ENCODE data around the gene ADAM22.
A peak's percentile ranks its signal among the peaks of the same experiment; 100 is the strongest.

ADAM22 gene

GRCh38 chr7:88218429-88218745, 284.3 kb downstream of the ADAM22 start:
- Histone ChIP-seq H3F3A (ENCODE audit: insufficient read depth, low read length) (peaks cover 23% of the 10 kb centered on the region), H3K9me3 (replicated peaks; ENCODE audit: insufficient read depth, low read length) (no peaks in the 10 kb centered on the region), H3K9me2 (replicated peaks; ENCODE audit: insufficient read depth, low read length) (no peaks in the 10 kb centered on the region), H2AFZ (ENCODE audit: low read length) (no peak overlapping the region), H3K9ac (ENCODE audit: low read length) (peak overlapping the region; percentile 15; the same call in 1 of the 2 replicates), H3K4me3 (ENCODE audit: low read length) (peak overlapping the region; percentile 69), H3K27ac (ENCODE audit: low read length) (peak overlapping the region; percentile 63; the same call in 1 of the 2 replicates), H4K20me1 (ENCODE audit: insufficient read depth, low read length) (no peaks in the 10 kb centered on the region), H3K4me2 (ENCODE audit: low read depth, low read length) (peak overlapping the region; percentile 90), H3K36me3 (replicated peaks; ENCODE audit: insufficient read depth, low read length) (no peaks in the 10 kb centered on the region), H3K79me2 (ENCODE audit: low read length) (peaks cover 15% of the 10 kb centered on the region), H3K4me1 (ENCODE audit: low read length) (peaks cover 22% of the 10 kb centered on the region), H3K27me3 (replicated peaks; ENCODE audit: insufficient read depth, low read length) (no peaks in the 10 kb centered on the region)
- peak; percentile 14 for DNase-seq
- TF ChIP-seq CTCF (IDR thresholded peaks at IDR 0.05; ENCODE audit: low read length) (no peak), EZH2 (optimal IDR thresholded peaks at IDR 0.05; ENCODE audit: low read depth, low read length) (no peak), EZH2phosphoT487 (IDR thresholded peaks at IDR 0.05; ENCODE audit: low read length) (no peak)

- no peak for TF ChIP-seq EZH2 (optimal IDR thresholded peaks at IDR 0.05; ENCODE audit: low read depth, low read length)
- no peak for TF ChIP-seq CTCF (IDR thresholded peaks at IDR 0.05; ENCODE audit: low read length)
- TF ChIP-seq EZH2phosphoT487 (IDR thresholded peaks at IDR 0.05; ENCODE audit: low read length), result no peak
- Histone ChIP-seq H3F3A (ENCODE audit: insufficient read depth, low read length) (peaks cover 23% of the 10 kb centered on the region), H4K20me1 (ENCODE audit: insufficient read depth, low read length) (no peaks in the 10 kb centered on the region), H3K4me2 (ENCODE audit: low read depth, low read length) (peak overlapping the region; percentile 90), H3K4me1 (ENCODE audit: low read length) (peaks cover 22% of the 10 kb centered on the region), H3K9me3 (replicated peaks; ENCODE audit: insufficient read depth, low read length) (no peaks in the 10 kb centered on the region), H3K9me2 (replicated peaks; ENCODE audit: insufficient read depth, low read length) (no peaks in the 10 kb centered on the region), H3K9ac (ENCODE audit: low read length) (peak overlapping the region; percentile 66), H3K4me3 (ENCODE audit: low read length) (peak overlapping the region; percentile 69), H2AFZ (ENCODE audit: low read length) (peak overlapping the region; percentile 61), H3K79me2 (ENCODE audit: low read length) (peaks cover 14% of the 10 kb centered on the region), H3K27me3 (replicated peaks; ENCODE audit: insufficient read depth, low read length) (no peaks in the 10 kb centered on the region), H3K36me3 (replicated peaks; ENCODE audit: insufficient read depth, low read length) (no peaks in the 10 kb centered on the region), H3K27ac (ENCODE audit: low read length) (peak overlapping the region; percentile 63)
- DNase-seq, result peak; percentile 63
Observed at GRCh38 chr7:88218836-88219605, 285.0 kb downstream of the ADAM22 start.

GRCh38 chr7:88219781-88220747, 286.0 kb downstream of the ADAM22 start, which contains the start of gene SRI:
Gene SRI (minus strand): TSS chr7:88220038. CDS start chr7:88220026, 12 bp downstream.
- no peaks in the 10 kb centered on the region for H3K9me2 ChIP-seq (replicated peaks; ENCODE audit: insufficient read depth, low read length)
- H3F3A ChIP-seq (ENCODE audit: insufficient read depth, low read length), result peaks cover 23% of the 10 kb centered on the region
- TF ChIP-seq EZH2phosphoT487 (IDR thresholded peaks at IDR 0.05; ENCODE audit: low read length) (no peak), CTCF (IDR thresholded peaks at IDR 0.05; ENCODE audit: low read length) (peak; percentile 64)
- H3K4me2 ChIP-seq (ENCODE audit: low read depth, low read length), result peak within 1 kb of the TSS; percentile 90
- H3K27me3 ChIP-seq (replicated peaks; ENCODE audit: insufficient read depth, low read length), result no peaks in the 10 kb centered on the region
- peak within 1 kb of the TSS; percentile 63 for H2AFZ ChIP-seq (ENCODE audit: low read length)
- DNase-seq, result peak; percentile 90
- H3K9ac ChIP-seq (ENCODE audit: low read length), result peak within 1 kb of the TSS; percentile 66
- peak within 1 kb of the TSS; percentile 63 for H3K27ac ChIP-seq (ENCODE audit: low read length)
- no peaks in the 10 kb centered on the region for H3K9me3 ChIP-seq (replicated peaks; ENCODE audit: insufficient read depth, low read length)
- no peaks in the 10 kb centered on the region for H4K20me1 ChIP-seq (ENCODE audit: insufficient read depth, low read length)
- H3K79me2 ChIP-seq (ENCODE audit: low read length), result peaks cover 12% of the 10 kb centered on the region
- peaks cover 22% of the 10 kb centered on the region for H3K4me1 ChIP-seq (ENCODE audit: low read length)
- peak within 1 kb of the TSS; percentile 69 for H3K4me3 ChIP-seq (ENCODE audit: low read length)
- H3K36me3 ChIP-seq (replicated peaks; ENCODE audit: insufficient read depth, low read length), result no peaks in the 10 kb centered on the region
